CD4-positive, CD25-positive, alpha-beta regulatory T cell (primary cell): ENCODE measurements around the gene SOAT2. TPM values are rescaled to one million over a fixed set of nuclear protein-coding genes. Genes with fewer than 3 reads are reported as not detected.
A peak's percentile ranks its signal among the peaks of the same experiment; 100 is the strongest.

Source experiments
- ATAC-seq, 2 donors: fragments of 150-1000 bp; cut with Tn5 transposase; one replicate each; pipeline ENCODE4 v1.10.0; 2021; ENCODE audit warnings: low read depth in 2 of 2, moderate number of reproducible peaks in 2 of 2, moderate library complexity in 1 of 2
- DNase-seq, 3 donors: peaks; one replicate each; pipeline versions ENCODE4 v3.0.0 to v3.0.0-alpha.2; 2012 to 2022; ENCODE audit warnings: mixed read lengths in 1 of 3
- H3K27ac ChIP-seq: one replicate; pipeline ENCODE4 v1.7.0; 2013; ENCODE audit warnings: mild to moderate bottlenecking, low read length; ENCODE audit not compliant: insufficient read depth, poor library complexity, severe bottlenecking
- H3K27me3 ChIP-seq: one replicate; pipeline ENCODE4 v1.7.0; 2013; ENCODE audit warnings: low read length; ENCODE audit not compliant: control insufficient read depth, insufficient read depth
- H3K36me3 ChIP-seq: one replicate; pipeline ENCODE4 v1.7.0; 2013; ENCODE audit warnings: mild to moderate bottlenecking, low read length, moderate library complexity; ENCODE audit not compliant: control insufficient read depth, insufficient read depth
- H3K4me1 ChIP-seq: 2 replicates; pipeline ENCODE4 v1.7.0; 2013; ENCODE audit warnings: mild to moderate bottlenecking, low read length; ENCODE audit not compliant: insufficient read depth, control insufficient read depth, poor library complexity, severe bottlenecking
- H3K4me3 ChIP-seq: one replicate; pipeline ENCODE4 v1.7.0; 2013; ENCODE audit warnings: low read depth, mild to moderate bottlenecking, low read length, moderate library complexity
- H3K9me3 ChIP-seq, 2 experiments: 1 replicate in 1 of 2; 2 replicates in 1 of 2; pipeline ENCODE4 v1.7.0; 2013; ENCODE audit warnings: low read length in 2 of 2, mild to moderate bottlenecking in 1 of 2, moderate library complexity in 1 of 2; ENCODE audit not compliant: control insufficient read depth in 2 of 2
- H3K27ac Mint-ChIP-seq, 3 donors: one replicate each; pipeline ENCODE4 v1.8.0; 2020 to 2022; ENCODE audit warnings: mild to moderate bottlenecking in 3 of 3, mixed read lengths in 3 of 3, moderate library complexity in 2 of 3
- H3K27me3 Mint-ChIP-seq: one replicate; pipeline ENCODE4 v1.8.0; 2022; ENCODE audit warnings: mild to moderate bottlenecking, mixed read lengths
- H3K36me3 Mint-ChIP-seq: one replicate; pipeline ENCODE4 v1.8.0; 2020; ENCODE audit warnings: mixed read lengths
- H3K4me1 Mint-ChIP-seq, 4 donors: one replicate each; pipeline ENCODE4 v1.8.0; 2020 to 2022; ENCODE audit warnings: mixed read lengths in 4 of 4, mild to moderate bottlenecking in 1 of 4
- H3K4me3 Mint-ChIP-seq, 4 donors: one replicate each; pipeline ENCODE4 v1.8.0; 2020 to 2022; ENCODE audit warnings: mild to moderate bottlenecking in 4 of 4, mixed read lengths in 4 of 4, moderate library complexity in 3 of 4
- H3K9me3 Mint-ChIP-seq, 7 donors: one replicate each; pipeline ENCODE4 v1.8.0; 2020 to 2022; ENCODE audit warnings: mixed read lengths in 7 of 7, mild to moderate bottlenecking in 3 of 7, moderate library complexity in 2 of 7
- polyA plus RNA-seq, 4 donors: library from polyadenylated mRNA; unstranded; fragments of 300-500 nt; fragmentation: Illumina TruSeq; gene quantifications; one replicate each; pipeline ENCODE4 v1.2.3, GENCODE V29; 2021
- total RNA-seq: library from RNA; stranded (reverse); gene quantifications from one replicate; pipeline ENCODE4 v1.2.3, GENCODE V29; 2022

The SOAT2 gene
- total and polyA plus RNA-seq, 5 donors from 2014 or later: 0.37 TPM; not detected in 4

DNA sequence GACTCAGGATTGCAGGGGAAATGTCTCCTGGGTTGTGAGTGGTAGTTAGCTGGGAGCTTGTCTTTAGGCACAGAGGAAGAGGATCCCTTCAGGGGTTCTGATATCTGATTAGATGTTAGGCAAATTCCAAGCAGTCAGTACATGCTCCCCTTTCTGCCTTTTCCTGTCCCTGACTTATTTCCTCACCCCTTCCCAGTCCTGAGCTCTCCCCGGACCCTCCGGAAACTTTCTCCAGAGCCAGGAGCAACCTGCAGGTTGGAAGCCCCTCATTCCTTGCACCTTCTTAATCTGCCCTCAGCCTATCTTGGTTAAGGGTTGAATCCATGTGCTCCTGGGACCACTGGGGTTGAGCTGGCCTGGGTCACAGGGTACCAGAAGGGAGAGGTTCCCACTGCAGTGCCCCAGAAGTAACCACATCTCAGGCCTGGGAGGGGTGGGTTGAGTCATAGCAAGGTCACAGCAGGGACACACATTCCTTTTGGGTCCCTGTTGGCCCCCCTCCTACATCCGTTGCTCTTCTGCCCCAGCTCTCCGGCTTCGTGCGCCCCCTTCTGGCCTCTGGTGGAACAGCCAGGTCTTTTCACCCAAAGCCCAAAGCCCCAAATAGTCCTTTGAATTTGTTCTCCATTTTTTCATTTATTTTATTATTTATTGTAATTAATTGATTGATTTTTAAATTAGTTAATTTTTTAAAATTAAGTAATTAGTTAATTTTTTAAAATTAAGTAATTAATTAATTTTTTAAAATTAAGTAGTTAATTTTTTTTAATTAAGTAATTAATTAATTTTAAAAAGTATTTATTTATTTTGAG, 4.0 kb upstream of the SOAT2 start:
- H3K4me1 Mint-ChIP-seq: peaks cover 0 to 39% (median 22%) of the 10 kb centered on the region in 4 donors
- Histone ChIP-seq H3K27me3 (peaks cover 4% of the 10 kb centered on the region), H3K4me3 (no peak overlapping the region), H3K36me3 (no peaks in the 10 kb centered on the region), H3K4me1 (peaks cover 43% of the 10 kb centered on the region), H3K27ac (no peak overlapping the region), H3K9me3 (no peaks in the 10 kb centered on the region)
- no peaks in the 10 kb centered on the region for H3K36me3 Mint-ChIP-seq
- H3K4me3 Mint-ChIP-seq: peak overlapping the region; percentile 47 to 71 (median 59)
- H3K27me3 Mint-ChIP-seq: peaks cover 18% of the 10 kb centered on the region
- peaks cover 0 to 4% (median 0%) of the 10 kb centered on the region in 7 donors for H3K9me3 Mint-ChIP-seq
- ATAC-seq (peak; percentile 68 to 77), DNase-seq (peak; percentile 74 to 86 (median 82))
- H3K27ac Mint-ChIP-seq: peak overlapping the region in 1 of 3 donors; percentile 31

DNA sequence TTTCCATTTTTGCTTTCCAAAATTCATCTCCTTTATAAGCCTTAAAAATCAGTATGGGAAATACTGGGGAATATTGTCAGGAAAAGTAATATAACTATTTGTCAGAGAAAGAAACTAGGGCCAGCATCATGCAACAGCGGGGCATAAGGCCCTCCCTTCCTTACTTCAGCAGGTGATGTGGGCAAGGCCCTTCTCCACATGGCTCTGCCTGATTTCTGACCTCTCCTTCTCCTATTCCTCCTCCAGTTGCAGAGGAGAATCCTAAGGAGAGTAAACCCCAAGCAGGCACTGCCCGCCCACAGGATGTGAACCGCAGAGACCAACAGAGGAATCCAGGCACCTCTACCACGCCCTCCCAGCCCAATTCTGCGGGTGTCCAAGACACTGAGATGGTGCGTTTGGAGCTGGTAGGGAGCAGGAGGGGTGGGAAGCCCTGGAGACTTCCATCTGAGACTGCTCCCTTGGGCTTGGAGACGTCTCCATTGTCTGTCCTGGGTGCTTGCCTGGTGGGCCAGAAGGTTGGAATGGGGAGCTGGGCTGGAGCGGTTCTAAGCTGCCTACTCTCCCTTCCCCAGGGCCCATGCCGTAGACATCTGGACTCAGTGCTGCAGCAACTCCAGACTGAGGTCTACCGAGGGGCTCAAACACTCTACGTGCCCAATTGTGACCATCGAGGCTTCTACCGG, 2.7 kb upstream of the SOAT2 start:
- peak overlapping the region in 1 of 3 donors; percentile 14 for H3K27ac Mint-ChIP-seq
- H3K4me3 Mint-ChIP-seq: no peak overlapping the region
- Histone ChIP-seq H3K27ac (no peak overlapping the region), H3K36me3 (no peaks in the 10 kb centered on the region), H3K4me3 (no peak overlapping the region), H3K9me3 (no peaks in the 10 kb centered on the region), H3K27me3 (peaks cover 4% of the 10 kb centered on the region), H3K4me1 (peaks cover 43% of the 10 kb centered on the region)
- H3K27me3 Mint-ChIP-seq: peaks cover 17% of the 10 kb centered on the region
- peaks cover 0 to 39% (median 22%) of the 10 kb centered on the region in 4 donors for H3K4me1 Mint-ChIP-seq
- ATAC-seq: no peak
- H3K9me3 Mint-ChIP-seq: peaks cover 0 to 4% (median 0%) of the 10 kb centered on the region in 7 donors
- no peaks in the 10 kb centered on the region for H3K36me3 Mint-ChIP-seq
- DNase-seq: no peak

DNA sequence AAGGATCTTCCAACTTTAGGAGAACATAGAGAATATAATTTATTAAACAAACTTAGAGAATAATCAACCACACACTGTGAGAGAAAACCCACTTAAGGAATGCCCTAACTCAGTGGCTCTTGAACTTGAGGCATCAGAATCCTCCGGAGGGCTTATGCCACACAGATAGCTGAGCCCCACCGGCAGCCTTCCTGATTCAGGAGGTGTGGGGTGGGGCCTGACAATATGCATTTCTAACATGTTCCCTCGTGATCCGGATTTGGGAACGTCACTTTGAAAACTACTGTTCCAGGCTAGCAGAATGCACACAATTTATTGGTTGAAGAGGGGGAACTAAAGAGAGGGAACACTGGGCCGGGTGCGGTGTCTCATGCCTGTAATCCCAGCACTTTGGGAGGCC, 2.0 kb upstream of the SOAT2 start:
- ATAC-seq: no peak
- Histone ChIP-seq H3K27ac (no peak overlapping the region), H3K4me1 (peaks cover 43% of the 10 kb centered on the region), H3K4me3 (no peak overlapping the region), H3K27me3 (peaks cover under 1% of the 10 kb centered on the region), H3K36me3 (no peaks in the 10 kb centered on the region), H3K9me3 (no peaks in the 10 kb centered on the region)
- no peaks in the 10 kb centered on the region for H3K36me3 Mint-ChIP-seq
- no peak overlapping the region for H3K4me3 Mint-ChIP-seq
- peaks cover 0 to 39% (median 20%) of the 10 kb centered on the region in 4 donors for H3K4me1 Mint-ChIP-seq
- no peak overlapping the region for H3K27ac Mint-ChIP-seq
- no peak for DNase-seq
- H3K9me3 Mint-ChIP-seq: peaks cover 0 to 4% (median 0%) of the 10 kb centered on the region in 7 donors
- peaks cover 14% of the 10 kb centered on the region for H3K27me3 Mint-ChIP-seq

GRCh38 chr12:53101931-53102781, 1.1 kb upstream of the SOAT2 start:
- Histone ChIP-seq H3K9me3 (no peaks in the 10 kb centered on the region), H3K27ac (no peak overlapping the region), H3K4me3 (no peak overlapping the region), H3K4me1 (peaks cover 40% of the 10 kb centered on the region), H3K27me3 (no peaks in the 10 kb centered on the region), H3K36me3 (no peaks in the 10 kb centered on the region)
- Mint-ChIP-seq H3K4me3 (no peak overlapping the region), H3K9me3 (peaks cover 0 to 2% (median 0%) of the 10 kb centered on the region in 7 donors), H3K27me3 (peaks cover 9% of the 10 kb centered on the region), H3K27ac (peak overlapping the region in 1 of 3 donors; percentile 68), H3K36me3 (no peaks in the 10 kb centered on the region), H3K4me1 (peaks cover 0 to 34% (median 15%) of the 10 kb centered on the region in 4 donors)
- DNase-seq (no peak), ATAC-seq (no peak)

GRCh38 chr12:53103860-53104305, 597 bp downstream of the SOAT2 start:
- H3K4me1 Mint-ChIP-seq: peaks cover 0 to 23% (median 10%) of the 10 kb centered on the region in 4 donors
- ATAC-seq (no peak), DNase-seq (peak in 1 of 3 donors; percentile 52)

DNA sequence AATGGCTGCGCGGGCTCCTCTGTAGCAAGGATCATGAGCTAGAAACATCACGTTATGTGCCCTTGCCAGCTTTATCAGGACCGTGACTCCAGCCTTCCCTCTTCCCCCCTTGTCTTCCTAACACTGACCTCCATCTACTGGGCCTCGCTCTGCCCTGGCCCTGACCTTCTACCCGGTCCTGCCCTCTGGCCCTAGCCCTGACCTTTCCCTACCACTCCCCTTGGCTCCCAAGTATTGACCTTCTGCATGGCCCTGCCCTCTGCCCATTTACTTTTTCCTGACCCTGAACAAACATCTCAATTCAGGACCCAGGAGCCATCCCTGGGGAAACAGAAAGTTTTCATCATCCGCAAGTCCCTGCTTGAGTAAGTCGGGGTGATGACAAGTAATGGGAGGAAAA, 2.0 kb downstream of the SOAT2 start:
- no peak overlapping the region for H3K4me3 ChIP-seq
- H3K36me3 Mint-ChIP-seq: no peaks in the 10 kb centered on the region
- DNase-seq: no peak
- H3K9me3 ChIP-seq: no peaks in the 10 kb centered on the region
- H3K36me3 ChIP-seq: no peaks in the 10 kb centered on the region
- H3K27ac ChIP-seq: no peak overlapping the region
- H3K27me3 Mint-ChIP-seq: peaks cover 10% of the 10 kb centered on the region
- peaks cover 0 to 17% (median 4%) of the 10 kb centered on the region in 4 donors for H3K4me1 Mint-ChIP-seq
- H3K27me3 ChIP-seq: no peaks in the 10 kb centered on the region
- H3K4me3 Mint-ChIP-seq: no peak overlapping the region
- no peaks in the 10 kb centered on the region for H3K9me3 Mint-ChIP-seq
- peaks cover 17% of the 10 kb centered on the region for H3K4me1 ChIP-seq
- ATAC-seq: no peak
- H3K27ac Mint-ChIP-seq: peak overlapping the region in 1 of 3 donors; percentile 36

More at GRCh38 chr12:53103860-53104305, 597 bp downstream of the SOAT2 start:
- H3K9me3 Mint-ChIP-seq: no peaks in the 10 kb centered on the region
- H3K4me1 ChIP-seq: peaks cover 23% of the 10 kb centered on the region
- H3K36me3 ChIP-seq: no peaks in the 10 kb centered on the region
- peak overlapping the region in 1 of 3 donors; percentile 43 for H3K27ac Mint-ChIP-seq
- H3K4me3 Mint-ChIP-seq: no peak overlapping the region
- H3K36me3 Mint-ChIP-seq: no peaks in the 10 kb centered on the region
- no peak overlapping the region for H3K4me3 ChIP-seq
- no peaks in the 10 kb centered on the region for H3K9me3 ChIP-seq
- H3K27me3 Mint-ChIP-seq: peaks cover 10% of the 10 kb centered on the region
- no peak overlapping the region for H3K27ac ChIP-seq
- H3K27me3 ChIP-seq: no peaks in the 10 kb centered on the region

DNA sequence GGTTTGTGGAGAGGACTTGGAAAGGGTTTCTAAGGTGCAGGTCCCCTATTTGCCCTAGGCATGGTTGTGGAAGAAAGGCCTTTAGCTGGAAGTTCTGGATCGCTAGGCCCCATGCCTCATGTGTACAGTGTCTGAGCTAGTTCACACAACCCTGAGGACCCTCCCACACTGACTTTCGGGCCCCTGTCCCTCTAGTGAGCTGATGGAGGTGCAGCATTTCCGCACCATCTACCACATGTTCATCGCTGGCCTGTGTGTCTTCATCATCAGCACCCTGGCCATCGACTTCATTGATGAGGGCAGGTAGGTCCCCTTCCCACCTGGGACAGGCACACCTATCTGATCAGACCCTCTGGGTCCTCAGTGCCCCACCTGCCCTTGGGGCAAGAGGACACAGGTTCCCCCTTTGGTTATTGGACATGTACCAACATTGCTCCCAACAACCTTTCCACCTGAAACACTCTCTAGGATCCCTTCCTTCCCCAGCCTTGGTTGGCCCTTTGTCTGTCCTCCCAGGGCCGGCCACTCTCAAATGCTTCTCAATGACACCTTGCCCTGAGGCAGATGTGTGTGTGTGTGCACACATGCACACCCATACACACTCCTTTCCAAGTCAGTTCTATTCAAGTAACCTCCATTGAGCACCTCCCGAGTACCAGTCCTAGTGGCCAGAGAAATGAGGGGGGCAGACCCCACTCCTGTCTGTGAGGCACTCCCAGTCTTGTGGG, 2.6 kb downstream of the SOAT2 start:
- H3K4me1 ChIP-seq: peaks cover 17% of the 10 kb centered on the region
- DNase-seq: no peak
- Mint-ChIP-seq H3K27me3 (peaks cover 10% of the 10 kb centered on the region), H3K36me3 (no peaks in the 10 kb centered on the region), H3K27ac (peak overlapping the region in 1 of 3 donors; percentile 78), H3K4me3 (no peak overlapping the region), H3K4me1 (peaks cover 0 to 17% (median 4%) of the 10 kb centered on the region in 4 donors), H3K9me3 (no peaks in the 10 kb centered on the region)
- H3K27ac ChIP-seq: no peak overlapping the region
- no peaks in the 10 kb centered on the region for H3K9me3 ChIP-seq
- ATAC-seq: no peak
- H3K4me3 ChIP-seq: no peak overlapping the region
- H3K27me3 ChIP-seq: no peaks in the 10 kb centered on the region
- H3K36me3 ChIP-seq: no peaks in the 10 kb centered on the region
